Activated naive CD8-positive, alpha-beta T cell (primary cell): ENCODE data around the gene STX18.
"Not testable (repeated sequence)": the region's sequence is repeated elsewhere in the genome, so short reads cannot be mapped to it uniquely, and the experiment has no call there.

Experiments used
- H3K27ac Mint-ChIP-seq: one replicate; pipeline ENCODE4 v1.8.0; 2021; ENCODE audit warnings: mixed read lengths
- H3K27me3 Mint-ChIP-seq: one replicate; pipeline ENCODE4 v1.8.0; 2021; ENCODE audit warnings: mixed read lengths
- H3K36me3 Mint-ChIP-seq: one replicate; pipeline ENCODE4 v1.8.0; 2021; ENCODE audit warnings: mixed read lengths
- H3K4me1 Mint-ChIP-seq: one replicate; pipeline ENCODE4 v1.8.0; 2021; ENCODE audit warnings: low read depth, mixed read lengths
- H3K4me3 Mint-ChIP-seq: one replicate; pipeline ENCODE4 v1.8.0; 2021; ENCODE audit warnings: mild to moderate bottlenecking, mixed read lengths
- H3K9me3 Mint-ChIP-seq: one replicate; pipeline ENCODE4 v1.8.0; 2021; ENCODE audit warnings: low read depth, mixed read lengths

STX18 gene

DNA sequence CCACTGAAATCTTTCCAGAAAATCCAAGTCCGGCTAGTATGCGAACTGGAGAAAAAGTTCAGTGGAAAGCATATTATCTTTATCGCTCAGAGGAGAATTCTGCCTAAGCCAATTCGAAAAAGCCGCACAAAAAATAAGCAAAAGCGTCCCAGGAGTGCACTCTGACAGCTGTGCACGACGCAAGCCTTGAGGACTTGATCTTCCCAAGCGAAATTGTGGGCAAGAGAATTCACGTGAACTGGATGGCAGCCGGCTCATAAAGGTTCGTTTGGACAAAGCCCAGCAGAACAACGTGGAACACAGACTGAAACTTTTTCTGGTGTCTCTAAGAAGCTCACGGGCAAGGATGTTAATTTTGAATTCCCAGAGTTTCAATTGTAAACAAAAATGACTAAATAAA is 34.4 kb downstream of the STX18 start:
- no peaks in the 10 kb centered on the region for H3K9me3 Mint-ChIP-seq
- H3K4me1 Mint-ChIP-seq, result peaks cover 13% of the 10 kb centered on the region

GRCh38 chr4:4506961-4507360 is 34.9 kb downstream of the STX18 start:
- H3K4me1 Mint-ChIP-seq, result peaks cover 15% of the 10 kb centered on the region
- no peak overlapping the region for H3K4me3 Mint-ChIP-seq
- H3K27ac Mint-ChIP-seq, result no peak overlapping the region
- peaks cover 10% of the 10 kb centered on the region for H3K36me3 Mint-ChIP-seq
- no peaks in the 10 kb centered on the region for H3K27me3 Mint-ChIP-seq
- H3K9me3 Mint-ChIP-seq, result no peaks in the 10 kb centered on the region

More for the DNA sequence above, 34.4 kb downstream of the STX18 start:
- H3K27me3 Mint-ChIP-seq, result no peaks in the 10 kb centered on the region
- H3K4me3 Mint-ChIP-seq, result no peak overlapping the region
- peaks cover 10% of the 10 kb centered on the region for H3K36me3 Mint-ChIP-seq
- H3K27ac Mint-ChIP-seq, result no peak overlapping the region

GRCh38 chr4:4505211-4505610 is 36.6 kb downstream of the STX18 start:
- peaks cover 21% of the 10 kb centered on the region for H3K4me1 Mint-ChIP-seq
- peak overlapping the region; percentile 19 for H3K27ac Mint-ChIP-seq
- not testable (repeated sequence) for H3K36me3 Mint-ChIP-seq, H3K4me3 Mint-ChIP-seq, H3K9me3 Mint-ChIP-seq, H3K27me3 Mint-ChIP-seq

- Mint-ChIP-seq H3K27me3 (no peaks in the 10 kb centered on the region), H3K9me3 (no peaks in the 10 kb centered on the region), H3K36me3 (peaks cover 6% of the 10 kb centered on the region), H3K4me3 (no peak overlapping the region), H3K4me1 (peaks cover 21% of the 10 kb centered on the region), H3K27ac (peak overlapping the region; percentile 19)
Measured at GRCh38 chr4:4504783-4505182, 37.1 kb downstream of the STX18 start.

GRCh38 chr4:4502694-4503311 is 39.0 kb downstream of the STX18 start:
- Mint-ChIP-seq H3K36me3 (peaks cover 2% of the 10 kb centered on the region), H3K9me3 (no peaks in the 10 kb centered on the region), H3K27me3 (no peaks in the 10 kb centered on the region), H3K27ac (peak overlapping the region; percentile 52), H3K4me1 (peaks cover 21% of the 10 kb centered on the region), H3K4me3 (peak overlapping the region; percentile 70)

DNA sequence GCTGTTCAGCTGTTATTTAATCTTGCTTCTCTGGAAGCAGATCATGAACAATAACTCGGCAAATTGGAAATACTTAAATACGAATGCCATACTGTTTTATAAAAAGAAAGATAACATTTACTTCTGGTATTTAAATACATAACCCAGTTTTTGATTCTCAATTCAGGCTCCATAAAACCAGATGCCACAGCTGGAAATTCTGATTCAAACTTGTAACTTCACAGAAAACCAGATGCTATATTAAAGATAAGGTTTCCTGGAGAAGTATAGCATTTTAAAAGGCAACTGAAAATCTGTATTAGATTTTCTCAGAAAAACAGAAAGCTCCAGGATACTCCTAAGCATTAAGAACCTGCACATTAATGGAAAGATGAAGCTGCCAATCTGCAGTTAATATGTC is 40.2 kb downstream of the STX18 start:
- Mint-ChIP-seq H3K9me3 (no peaks in the 10 kb centered on the region), H3K4me1 (peaks cover 21% of the 10 kb centered on the region), H3K4me3 (no peak overlapping the region), H3K36me3 (peaks cover 2% of the 10 kb centered on the region), H3K27me3 (no peaks in the 10 kb centered on the region), H3K27ac (no peak overlapping the region)

GRCh38 chr4:4499438-4500123 is 42.3 kb downstream of the STX18 start:
- Mint-ChIP-seq H3K27me3 (no peaks in the 10 kb centered on the region), H3K36me3 (no peaks in the 10 kb centered on the region), H3K27ac (no peak overlapping the region), H3K4me1 (peaks cover 21% of the 10 kb centered on the region), H3K4me3 (no peak overlapping the region), H3K9me3 (no peaks in the 10 kb centered on the region)

DNA sequence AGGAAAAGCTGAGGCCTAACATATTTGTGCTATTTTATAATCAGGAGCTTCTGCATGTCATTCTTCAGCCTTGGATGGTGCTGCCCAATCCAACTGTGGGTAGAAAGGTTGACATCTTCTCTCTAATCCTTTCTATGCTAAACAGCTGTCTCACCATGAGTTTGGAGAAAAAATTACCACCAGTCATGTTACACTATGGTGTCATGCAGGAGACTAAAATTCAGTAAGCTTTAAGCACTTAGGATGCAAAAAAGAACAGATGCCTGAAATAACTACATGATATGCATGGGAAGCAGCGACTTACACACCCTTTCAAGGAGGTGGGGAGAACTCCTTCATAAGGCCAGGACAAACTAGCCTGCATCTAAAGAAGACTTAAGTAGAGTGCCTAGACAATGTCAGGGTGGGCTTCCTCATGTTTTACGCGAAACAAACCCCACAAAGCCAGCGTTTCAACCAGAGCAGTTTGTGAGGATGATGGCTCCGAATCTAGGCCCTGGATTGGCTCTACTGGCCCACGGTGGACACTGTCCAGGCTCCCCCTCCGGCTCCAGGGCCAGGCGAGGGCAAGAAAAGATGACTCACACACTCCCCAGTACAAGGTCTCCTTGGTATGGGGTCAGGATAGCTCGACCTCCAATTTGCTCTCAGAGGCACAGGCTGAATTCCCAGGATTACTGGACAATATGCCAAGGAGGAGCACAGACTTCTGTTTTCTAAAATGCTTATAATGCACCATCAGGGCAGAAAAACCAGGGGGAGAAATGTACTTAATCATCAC is 45.1 kb downstream of the STX18 start:
- H3K27me3 Mint-ChIP-seq, result no peaks in the 10 kb centered on the region
- H3K9me3 Mint-ChIP-seq, result no peaks in the 10 kb centered on the region
- no peak overlapping the region for H3K27ac Mint-ChIP-seq
- peaks cover 12% of the 10 kb centered on the region for H3K4me1 Mint-ChIP-seq
- H3K4me3 Mint-ChIP-seq, result no peak overlapping the region
- no peaks in the 10 kb centered on the region for H3K36me3 Mint-ChIP-seq

DNA sequence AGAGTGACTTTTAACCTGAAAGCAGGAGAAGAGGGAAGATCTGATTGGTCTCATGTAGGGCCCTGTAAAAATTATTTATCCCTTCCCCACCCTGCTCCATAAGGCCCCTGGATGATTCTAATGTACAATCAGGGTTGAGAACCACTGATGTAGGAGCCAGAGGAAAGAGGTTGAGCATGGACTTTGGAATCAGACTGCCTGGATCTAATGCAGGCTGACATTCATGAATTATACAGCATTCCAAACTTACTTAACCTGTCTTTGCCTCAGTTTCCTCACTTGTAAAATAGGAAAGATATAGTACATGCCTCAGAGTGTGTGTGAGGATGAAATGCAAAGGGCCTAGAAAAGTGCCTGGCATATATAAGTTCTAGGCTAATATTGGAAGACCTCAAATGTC is 47.0 kb downstream of the STX18 start:
- Mint-ChIP-seq H3K4me1 (peaks cover 9% of the 10 kb centered on the region), H3K9me3 (no peaks in the 10 kb centered on the region), H3K27ac (no peak overlapping the region), H3K4me3 (no peak overlapping the region), H3K27me3 (no peaks in the 10 kb centered on the region), H3K36me3 (no peaks in the 10 kb centered on the region)

GRCh38 chr4:4492161-4492847 is 49.5 kb downstream of the STX18 start:
- Mint-ChIP-seq H3K27ac (peak overlapping the region; percentile 62), H3K4me1 (peaks cover 9% of the 10 kb centered on the region), H3K36me3 (no peaks in the 10 kb centered on the region), H3K27me3 (no peaks in the 10 kb centered on the region), H3K4me3 (peak overlapping the region; percentile 0), H3K9me3 (no peaks in the 10 kb centered on the region)

- Mint-ChIP-seq H3K27ac (no peak overlapping the region), H3K36me3 (no peaks in the 10 kb centered on the region), H3K4me3 (no peak overlapping the region), H3K4me1 (peaks cover 9% of the 10 kb centered on the region), H3K27me3 (no peaks in the 10 kb centered on the region), H3K9me3 (no peaks in the 10 kb centered on the region)
Measured at GRCh38 chr4:4491396-4491893, 50.4 kb downstream of the STX18 start.

- H3K4me3 Mint-ChIP-seq, result no peak overlapping the region
- H3K9me3 Mint-ChIP-seq, result no peaks in the 10 kb centered on the region
- no peaks in the 10 kb centered on the region for H3K27me3 Mint-ChIP-seq
- no peaks in the 10 kb centered on the region for H3K36me3 Mint-ChIP-seq
- no peak overlapping the region for H3K27ac Mint-ChIP-seq
- peaks cover 9% of the 10 kb centered on the region for H3K4me1 Mint-ChIP-seq
Measured at GRCh38 chr4:4490816-4491215, 51.0 kb downstream of the STX18 start.

- Mint-ChIP-seq H3K4me1 (peaks cover 9% of the 10 kb centered on the region), H3K9me3 (no peaks in the 10 kb centered on the region), H3K27ac (no peak overlapping the region), H3K36me3 (no peaks in the 10 kb centered on the region), H3K4me3 (no peak overlapping the region), H3K27me3 (no peaks in the 10 kb centered on the region)
Measured at GRCh38 chr4:4490041-4490440, 51.8 kb downstream of the STX18 start.

- Mint-ChIP-seq H3K9me3 (no peaks in the 10 kb centered on the region), H3K4me3 (no peak overlapping the region), H3K36me3 (no peaks in the 10 kb centered on the region), H3K27ac (no peak overlapping the region), H3K4me1 (peaks cover 9% of the 10 kb centered on the region), H3K27me3 (no peaks in the 10 kb centered on the region)
Measured at GRCh38 chr4:4488405-4489404, 53.1 kb downstream of the STX18 start.
